ENCODE measurements around the gene BEX3. TPM values are rescaled to one million over a fixed set of nuclear protein-coding genes. Genes with fewer than 3 reads are reported as not detected.
"Not testable (repeated sequence)": the region's sequence is repeated elsewhere in the genome, so short reads cannot be mapped to it uniquely, and the experiment has no call there.

The BEX3 gene
- total and polyA plus RNA-seq, 9 donors = 137 to 212 (median 173) TPM

- DNase-seq = peak; percentile 96
- H3K36me3 ChIP-seq (ENCODE audit: control insufficient read depth, insufficient read depth, low read length) = no peaks in the 10 kb centered on the region
- 30% methylated on average over 13 of the region's 18 CpGs for WGBS (ENCODE audit: insufficient coverage)
- H3K4me3 ChIP-seq (ENCODE audit: low read length) = peak within 1 kb of the TSS; percentile 87
- peaks cover 14% of the 10 kb centered on the region for H3K27me3 ChIP-seq (ENCODE audit: control insufficient read depth, insufficient read depth, low read length)
- H3K27ac ChIP-seq (ENCODE audit: low read length) = peak within 1 kb of the TSS; percentile 99
- H3K9me3 ChIP-seq (replicated peaks; ENCODE audit: control insufficient read depth, low read depth, low read length) = no peaks in the 10 kb centered on the region
- peaks cover 6% of the 10 kb centered on the region for H3K4me1 ChIP-seq (ENCODE audit: control insufficient read depth, insufficient read depth, low read length)
Observed at GRCh38 chrX:103356130-103356798, 20.1 kb upstream of the BEX3 start, which contains the start of gene TCEAL9. Gene TCEAL9 (plus strand): TSS chrX:103356506. CDS start chrX:103357685, 1,179 bp downstream.

GRCh38 chrX:103356858-103357257, 19.5 kb upstream of the BEX3 start:
- Histone ChIP-seq H3K4me1 (ENCODE audit: control insufficient read depth, insufficient read depth, low read length) (peaks cover 6% of the 10 kb centered on the region), H3K9me3 (replicated peaks; ENCODE audit: control insufficient read depth, low read depth, low read length) (no peaks in the 10 kb centered on the region), H3K27me3 (ENCODE audit: control insufficient read depth, insufficient read depth, low read length) (peaks cover 14% of the 10 kb centered on the region), H3K4me3 (ENCODE audit: low read length) (peak overlapping the region; percentile 87), H3K27ac (ENCODE audit: low read length) (peak overlapping the region; percentile 99), H3K36me3 (ENCODE audit: control insufficient read depth, insufficient read depth, low read length) (no peaks in the 10 kb centered on the region)
- peak; percentile 59 for DNase-seq
- WGBS (ENCODE audit: insufficient coverage) = no CpG with 5 or more reads among the region's 13 CpGs

- Histone ChIP-seq H3K9me3 (replicated peaks; ENCODE audit: control insufficient read depth, low read depth, low read length) (no peaks in the 10 kb centered on the region), H3K27me3 (ENCODE audit: control insufficient read depth, insufficient read depth, low read length) (peaks cover 14% of the 10 kb centered on the region), H3K4me1 (ENCODE audit: control insufficient read depth, insufficient read depth, low read length) (peaks cover 6% of the 10 kb centered on the region), H3K4me3 (ENCODE audit: low read length) (peak overlapping the region; percentile 87), H3K27ac (ENCODE audit: low read length) (peak overlapping the region; percentile 99), H3K36me3 (ENCODE audit: control insufficient read depth, insufficient read depth, low read length) (no peaks in the 10 kb centered on the region)
- WGBS (ENCODE audit: insufficient coverage) = no CpG with 5 or more reads among the region's 2 CpGs
- DNase-seq = no peak
Observed at GRCh38 chrX:103357871-103358270, 18.5 kb upstream of the BEX3 start.

GRCh38 chrX:103359605-103360004, 16.7 kb upstream of the BEX3 start:
- H3K27ac ChIP-seq (ENCODE audit: low read length); H3K9me3 ChIP-seq (replicated peaks; ENCODE audit: control insufficient read depth, low read depth, low read length); H3K4me3 ChIP-seq (ENCODE audit: low read length); H3K36me3 ChIP-seq (ENCODE audit: control insufficient read depth, insufficient read depth, low read length); DNase-seq; H3K4me1 ChIP-seq (ENCODE audit: control insufficient read depth, insufficient read depth, low read length): not testable (repeated sequence)
- H3K27me3 ChIP-seq (ENCODE audit: control insufficient read depth, insufficient read depth, low read length) = peaks cover 14% of the 10 kb centered on the region
- no CpG with 5 or more reads among the region's 3 CpGs for WGBS (ENCODE audit: insufficient coverage)

GRCh38 chrX:103360092-103360491, 16.2 kb upstream of the BEX3 start:
- Histone ChIP-seq H3K9me3 (replicated peaks; ENCODE audit: control insufficient read depth, low read depth, low read length) (no peaks in the 10 kb centered on the region), H3K27ac (ENCODE audit: low read length) (no peak overlapping the region), H3K4me3 (ENCODE audit: low read length) (no peak overlapping the region), H3K27me3 (ENCODE audit: control insufficient read depth, insufficient read depth, low read length) (peaks cover 14% of the 10 kb centered on the region), H3K4me1 (ENCODE audit: control insufficient read depth, insufficient read depth, low read length) (peaks cover 6% of the 10 kb centered on the region), H3K36me3 (ENCODE audit: control insufficient read depth, insufficient read depth, low read length) (no peaks in the 10 kb centered on the region)
- DNase-seq = no peak
- WGBS (ENCODE audit: insufficient coverage) = no CpG with 5 or more reads among the region's 2 CpGs

GRCh38 chrX:103360916-103361315, 15.4 kb upstream of the BEX3 start:
- Histone ChIP-seq H3K27me3 (ENCODE audit: control insufficient read depth, insufficient read depth, low read length) (peaks cover 11% of the 10 kb centered on the region), H3K36me3 (ENCODE audit: control insufficient read depth, insufficient read depth, low read length) (no peaks in the 10 kb centered on the region), H3K27ac (ENCODE audit: low read length) (no peak overlapping the region), H3K4me3 (ENCODE audit: low read length) (no peak overlapping the region), H3K9me3 (replicated peaks; ENCODE audit: control insufficient read depth, low read depth, low read length) (no peaks in the 10 kb centered on the region), H3K4me1 (ENCODE audit: control insufficient read depth, insufficient read depth, low read length) (peaks cover 1% of the 10 kb centered on the region)
- 17% methylated on average over 1 of the region's 2 CpGs for WGBS (ENCODE audit: insufficient coverage)
- DNase-seq = no peak

GRCh38 chrX:103361798-103362197, 14.5 kb upstream of the BEX3 start:
- Histone ChIP-seq H3K27ac (ENCODE audit: low read length) (no peak overlapping the region), H3K4me3 (ENCODE audit: low read length) (no peak overlapping the region), H3K4me1 (ENCODE audit: control insufficient read depth, insufficient read depth, low read length) (no peaks in the 10 kb centered on the region), H3K27me3 (ENCODE audit: control insufficient read depth, insufficient read depth, low read length) (peaks cover 6% of the 10 kb centered on the region), H3K36me3 (ENCODE audit: control insufficient read depth, insufficient read depth, low read length) (no peaks in the 10 kb centered on the region), H3K9me3 (replicated peaks; ENCODE audit: control insufficient read depth, low read depth, low read length) (no peaks in the 10 kb centered on the region)
- WGBS (ENCODE audit: insufficient coverage) = no CpG with 5 or more reads among the region's 1 CpG
- no peak for DNase-seq

GRCh38 chrX:103362474-103362873, 13.9 kb upstream of the BEX3 start:
- Histone ChIP-seq H3K36me3 (ENCODE audit: control insufficient read depth, insufficient read depth, low read length) (no peaks in the 10 kb centered on the region), H3K4me3 (ENCODE audit: low read length) (no peak overlapping the region), H3K27me3 (ENCODE audit: control insufficient read depth, insufficient read depth, low read length) (peaks cover 5% of the 10 kb centered on the region), H3K4me1 (ENCODE audit: control insufficient read depth, insufficient read depth, low read length) (peaks cover 2% of the 10 kb centered on the region), H3K27ac (ENCODE audit: low read length) (no peak overlapping the region), H3K9me3 (replicated peaks; ENCODE audit: control insufficient read depth, low read depth, low read length) (no peaks in the 10 kb centered on the region)
- no CpG with 5 or more reads among the region's 1 CpG for WGBS (ENCODE audit: insufficient coverage)
- no peak for DNase-seq

- no peak for DNase-seq
- no peak overlapping the region for H3K4me3 ChIP-seq (ENCODE audit: low read length)
- no peaks in the 10 kb centered on the region for H3K9me3 ChIP-seq (replicated peaks; ENCODE audit: control insufficient read depth, low read depth, low read length)
- H3K27me3 ChIP-seq (ENCODE audit: control insufficient read depth, insufficient read depth, low read length) = peaks cover 7% of the 10 kb centered on the region
- H3K36me3 ChIP-seq (ENCODE audit: control insufficient read depth, insufficient read depth, low read length) = no peaks in the 10 kb centered on the region
- no CpG with 5 or more reads among the region's 2 CpGs for WGBS (ENCODE audit: insufficient coverage)
- no peak overlapping the region for H3K27ac ChIP-seq (ENCODE audit: low read length)
- H3K4me1 ChIP-seq (ENCODE audit: control insufficient read depth, insufficient read depth, low read length) = peaks cover 3% of the 10 kb centered on the region
Observed at GRCh38 chrX:103363046-103363445, 13.3 kb upstream of the BEX3 start.

- H3K4me1 ChIP-seq (ENCODE audit: control insufficient read depth, insufficient read depth, low read length) = peaks cover 3% of the 10 kb centered on the region
- no peaks in the 10 kb centered on the region for H3K36me3 ChIP-seq (ENCODE audit: control insufficient read depth, insufficient read depth, low read length)
- peaks cover 10% of the 10 kb centered on the region for H3K27me3 ChIP-seq (ENCODE audit: control insufficient read depth, insufficient read depth, low read length)
- no peak overlapping the region for H3K27ac ChIP-seq (ENCODE audit: low read length)
- H3K9me3 ChIP-seq (replicated peaks; ENCODE audit: control insufficient read depth, low read depth, low read length) = no peaks in the 10 kb centered on the region
- no peak for DNase-seq
- no peak overlapping the region for H3K4me3 ChIP-seq (ENCODE audit: low read length)
- 50% methylated on average over 1 of the region's 1 CpG for WGBS (ENCODE audit: insufficient coverage)
Observed at GRCh38 chrX:103367502-103367901, 8.8 kb upstream of the BEX3 start.

GRCh38 chrX:103369479-103369878, 6.9 kb upstream of the BEX3 start:
- no peak for DNase-seq
- no peaks in the 10 kb centered on the region for H3K9me3 ChIP-seq (replicated peaks; ENCODE audit: control insufficient read depth, low read depth, low read length)
- H3K4me1 ChIP-seq (ENCODE audit: control insufficient read depth, insufficient read depth, low read length) = peaks cover 3% of the 10 kb centered on the region
- no peak overlapping the region for H3K4me3 ChIP-seq (ENCODE audit: low read length)
- no peak overlapping the region for H3K27ac ChIP-seq (ENCODE audit: low read length)
- H3K27me3 ChIP-seq (ENCODE audit: control insufficient read depth, insufficient read depth, low read length) = peaks cover 10% of the 10 kb centered on the region
- H3K36me3 ChIP-seq (ENCODE audit: control insufficient read depth, insufficient read depth, low read length) = no peaks in the 10 kb centered on the region
